Parathyroid adenoma (tissue), 2 donors: ENCODE data around the gene KCNT1.

Source experiments
- H2AFZ ChIP-seq: fragments of 300-600 bp; sonication (generic); one replicate; pipeline ENCODE4 v1.7.0; 2017; ENCODE audit warnings: antibody characterized with exemption, mild to moderate bottlenecking
- H3K27ac ChIP-seq: fragments of 300-600 bp; sonication (generic); one replicate; pipeline ENCODE4 v1.7.0; 2017
- H3K27me3 ChIP-seq: fragments of 300-600 bp; sonication (generic); one replicate; pipeline ENCODE4 v1.7.0; 2017; ENCODE audit warnings: low read length; ENCODE audit not compliant: control insufficient read depth, insufficient read depth
- H3K36me3 ChIP-seq: fragments of 300-600 bp; sonication (generic); one replicate; pipeline ENCODE4 v1.7.0; 2017; ENCODE audit warnings: low read length; ENCODE audit not compliant: control insufficient read depth, insufficient read depth
- H3K4me1 ChIP-seq: fragments of 300-600 bp; sonication (generic); one replicate; pipeline ENCODE4 v1.7.0; 2017; ENCODE audit warnings: control low read depth
- H3K4me2 ChIP-seq: fragments of 300-600 bp; sonication (generic); one replicate; pipeline ENCODE4 v1.7.0; 2017; ENCODE audit warnings: low read length
- H3K4me3 ChIP-seq: fragments of 300-600 bp; sonication (generic); one replicate; pipeline ENCODE4 v1.7.0; 2017; ENCODE audit warnings: low read depth, low read length
- H3K79me2 ChIP-seq: fragments of 300-600 bp; sonication (generic); one replicate; pipeline ENCODE4 v1.7.0; 2017; ENCODE audit warnings: control low read depth
- H3K9ac ChIP-seq: fragments of 300-600 bp; sonication (generic); one replicate; pipeline ENCODE4 v1.7.0; 2017; ENCODE audit warnings: mild to moderate bottlenecking
- H3K9me3 ChIP-seq: fragments of 300-600 bp; sonication (generic); one replicate; pipeline ENCODE4 v1.7.0; 2017; ENCODE audit warnings: low read length; ENCODE audit not compliant: control insufficient read depth
- TF ChIP-seq, protein P1 (sequence below): fragments of 300-600 bp; sonication (generic); IDR thresholded peaks from one replicate; pipeline ENCODE4 v1.7.0; 2017; ENCODE audit warnings: antibody characterized with exemption, mild to moderate bottlenecking
- donor health status: primary hyperparathyroidism.

Gene KCNT1

DNA sequence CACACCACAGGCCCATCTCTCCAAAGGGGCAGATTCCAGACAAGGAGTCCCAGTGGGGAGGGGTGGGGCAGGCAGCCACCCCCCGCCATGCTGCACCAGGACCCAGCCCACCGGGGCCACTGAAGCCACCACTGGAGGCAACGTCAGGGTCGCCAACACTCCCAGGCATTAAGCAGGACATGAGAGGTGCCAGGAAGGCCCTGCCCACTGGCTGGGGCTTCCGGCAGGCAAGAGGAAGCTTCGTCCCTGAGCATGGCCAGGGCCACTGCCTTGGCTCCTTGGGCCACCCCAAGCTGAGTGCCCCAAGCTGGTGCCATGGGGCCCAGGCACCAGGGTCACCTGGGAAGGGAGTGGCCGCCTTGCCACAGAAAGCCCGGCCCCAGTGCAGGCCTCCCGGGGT is 17.5 kb downstream of the KCNT1 start:
- H3K79me2 ChIP-seq: no peaks in the 10 kb centered on the region
- H2AFZ ChIP-seq: no peak overlapping the region
- H3K4me1 ChIP-seq: no peaks in the 10 kb centered on the region
- H3K27me3 ChIP-seq: no peaks in the 10 kb centered on the region
- H3K9ac ChIP-seq: no peak overlapping the region
- no peaks in the 10 kb centered on the region for H3K9me3 ChIP-seq
- H3K4me3 ChIP-seq: no peak overlapping the region
- H3K27ac ChIP-seq: no peak overlapping the region
- TF ChIP-seq, protein P1, sequence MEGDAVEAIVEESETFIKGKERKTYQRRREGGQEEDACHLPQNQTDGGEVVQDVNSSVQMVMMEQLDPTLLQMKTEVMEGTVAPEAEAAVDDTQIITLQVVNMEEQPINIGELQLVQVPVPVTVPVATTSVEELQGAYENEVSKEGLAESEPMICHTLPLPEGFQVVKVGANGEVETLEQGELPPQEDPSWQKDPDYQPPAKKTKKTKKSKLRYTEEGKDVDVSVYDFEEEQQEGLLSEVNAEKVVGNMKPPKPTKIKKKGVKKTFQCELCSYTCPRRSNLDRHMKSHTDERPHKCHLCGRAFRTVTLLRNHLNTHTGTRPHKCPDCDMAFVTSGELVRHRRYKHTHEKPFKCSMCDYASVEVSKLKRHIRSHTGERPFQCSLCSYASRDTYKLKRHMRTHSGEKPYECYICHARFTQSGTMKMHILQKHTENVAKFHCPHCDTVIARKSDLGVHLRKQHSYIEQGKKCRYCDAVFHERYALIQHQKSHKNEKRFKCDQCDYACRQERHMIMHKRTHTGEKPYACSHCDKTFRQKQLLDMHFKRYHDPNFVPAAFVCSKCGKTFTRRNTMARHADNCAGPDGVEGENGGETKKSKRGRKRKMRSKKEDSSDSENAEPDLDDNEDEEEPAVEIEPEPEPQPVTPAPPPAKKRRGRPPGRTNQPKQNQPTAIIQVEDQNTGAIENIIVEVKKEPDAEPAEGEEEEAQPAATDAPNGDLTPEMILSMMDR: no peak
- no peak overlapping the region for H3K4me2 ChIP-seq
- H3K36me3 ChIP-seq: no peaks in the 10 kb centered on the region

- Histone ChIP-seq H3K36me3 (no peaks in the 10 kb centered on the region), H3K9me3 (no peaks in the 10 kb centered on the region), H3K4me2 (no peak overlapping the region), H3K27ac (no peak overlapping the region), H3K4me1 (no peaks in the 10 kb centered on the region), H3K9ac (no peak overlapping the region), H3K27me3 (no peaks in the 10 kb centered on the region), H2AFZ (no peak overlapping the region), H3K79me2 (no peaks in the 10 kb centered on the region), H3K4me3 (no peak overlapping the region)
- TF ChIP-seq, protein P1: no peak
These were observed 20.4 kb downstream of the KCNT1 start for GRCh38 chr9:135722365-135722764.

DNA sequence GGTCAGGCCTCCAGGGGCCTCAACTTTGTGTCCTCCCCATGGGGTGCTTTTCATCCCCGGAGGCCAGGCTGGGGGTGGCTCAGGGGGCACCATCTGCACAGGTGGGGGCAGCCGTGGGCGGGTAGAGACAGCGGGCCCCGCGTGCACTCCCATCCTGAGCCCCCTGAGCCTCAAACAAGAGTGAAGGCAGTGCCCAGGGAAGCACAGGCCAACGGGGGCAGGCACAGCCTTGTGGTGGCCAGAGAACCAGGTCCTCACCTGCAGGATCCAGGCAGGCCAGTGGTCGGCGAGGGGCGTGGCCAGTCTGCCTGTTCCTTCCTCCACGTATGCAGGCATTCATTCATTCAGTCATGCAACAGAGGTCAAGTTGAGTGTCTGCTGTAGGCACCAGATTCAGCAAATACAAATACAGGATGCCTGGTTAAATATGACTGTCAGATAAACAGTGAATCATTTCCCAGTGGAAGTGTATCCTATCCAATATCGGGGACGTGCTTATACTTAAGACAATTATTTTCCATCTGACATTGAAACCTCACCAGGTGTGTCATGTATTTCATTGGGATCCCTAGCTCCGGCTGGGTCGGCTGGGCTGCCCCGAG is 22.3 kb downstream of the KCNT1 start:
- TF ChIP-seq, protein P1: no peak
- H3K9me3 ChIP-seq: no peaks in the 10 kb centered on the region
- H3K9ac ChIP-seq: no peak overlapping the region
- H3K79me2 ChIP-seq: no peaks in the 10 kb centered on the region
- H2AFZ ChIP-seq: no peak overlapping the region
- H3K27ac ChIP-seq: no peak overlapping the region
- H3K36me3 ChIP-seq: no peaks in the 10 kb centered on the region
- no peak overlapping the region for H3K4me2 ChIP-seq
- no peaks in the 10 kb centered on the region for H3K27me3 ChIP-seq
- no peaks in the 10 kb centered on the region for H3K4me1 ChIP-seq
- H3K4me3 ChIP-seq: no peak overlapping the region

DNA sequence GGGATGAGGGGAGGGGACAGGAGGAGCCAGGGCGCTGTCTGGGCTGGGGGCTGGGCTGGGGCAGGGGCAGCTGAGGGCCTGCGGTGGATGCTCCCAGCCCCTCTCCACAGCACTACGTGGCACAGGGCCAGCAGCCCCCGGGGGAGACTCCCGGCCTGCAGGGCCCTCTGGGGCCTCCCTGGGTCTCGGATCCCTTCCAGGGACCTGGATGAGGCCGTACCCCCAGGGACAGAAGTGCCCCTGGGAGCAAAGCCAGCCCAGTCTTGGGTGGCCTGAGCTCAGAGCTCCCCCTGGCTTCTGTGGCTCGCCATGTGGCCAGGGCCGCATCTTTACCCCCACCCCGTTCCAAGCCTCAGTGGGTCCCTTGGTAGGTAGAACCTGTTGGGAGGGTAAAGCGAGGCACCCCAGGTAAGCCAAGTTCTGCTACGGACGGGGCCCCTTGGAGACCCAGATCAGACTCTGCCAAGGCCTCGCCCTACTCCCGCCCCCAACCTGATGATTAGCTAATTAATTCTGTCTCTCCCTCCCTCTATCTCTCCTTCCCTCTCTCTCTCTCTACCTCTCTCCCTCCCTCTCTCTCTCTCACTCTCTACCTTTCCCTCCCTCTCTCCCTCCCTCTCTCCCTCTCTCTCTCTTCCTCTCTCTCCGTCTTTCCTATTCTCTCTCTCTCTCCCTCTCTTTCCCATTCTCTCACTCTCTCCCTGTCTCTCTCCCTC is 24.3 kb downstream of the KCNT1 start:
- Histone ChIP-seq H3K9me3 (no peaks in the 10 kb centered on the region), H3K27me3 (no peaks in the 10 kb centered on the region), H3K36me3 (no peaks in the 10 kb centered on the region), H3K4me3 (no peak overlapping the region), H3K9ac (no peak overlapping the region), H2AFZ (no peak overlapping the region), H3K4me2 (no peak overlapping the region), H3K79me2 (no peaks in the 10 kb centered on the region), H3K27ac (no peak overlapping the region), H3K4me1 (no peaks in the 10 kb centered on the region)
- TF ChIP-seq, protein P1: no peak
